Measurements from ENCODE around the gene DCXR. TPM values are rescaled to one million over a fixed set of nuclear protein-coding genes. Genes with fewer than 3 reads are reported as not detected.

DCXR gene
- total RNA-seq, 1 experiment from 2014 or later = 87.8 TPM

GRCh38 chr17:82036634-82037091 is 834 bp downstream of the DCXR start:
- no peak for DNase-seq
- CTCF ChIA-PET = interaction anchor here (0.8 kb wide), 1 partner anchor 30 kb away, joined by 3 read pairs; no protein-coding TSS in a partner anchor
- peaks cover 30% of the 10 kb centered on the region for H3K36me3 Mint-ChIP-seq (ENCODE audit: insufficient read depth, unreplicated experiment)
- TF ChIP-seq CTCF (IDR thresholded peaks at IDR 0.05; ENCODE audit: unreplicated experiment) = no peak
- no peak overlapping the region for H3K27ac Mint-ChIP-seq (ENCODE audit: unreplicated experiment)
- H3K4me1 Mint-ChIP-seq (ENCODE audit: low read depth, unreplicated experiment) = peaks cover 7% of the 10 kb centered on the region
- no peaks in the 10 kb centered on the region for H3K9me3 Mint-ChIP-seq (ENCODE audit: low read depth, unreplicated experiment)
- intact Hi-C loops (cut with micrococcal nuclease; ENCODE audit: unreplicated experiment) = no loop called here
- H3K4me3 Mint-ChIP-seq (ENCODE audit: low read depth, unreplicated experiment) = peak overlapping the region; percentile 86
- no TSS peak for BruUV-seq (replicated peaks)
- no peaks in the 10 kb centered on the region for H3K27me3 Mint-ChIP-seq (ENCODE audit: unreplicated experiment)

DNA sequence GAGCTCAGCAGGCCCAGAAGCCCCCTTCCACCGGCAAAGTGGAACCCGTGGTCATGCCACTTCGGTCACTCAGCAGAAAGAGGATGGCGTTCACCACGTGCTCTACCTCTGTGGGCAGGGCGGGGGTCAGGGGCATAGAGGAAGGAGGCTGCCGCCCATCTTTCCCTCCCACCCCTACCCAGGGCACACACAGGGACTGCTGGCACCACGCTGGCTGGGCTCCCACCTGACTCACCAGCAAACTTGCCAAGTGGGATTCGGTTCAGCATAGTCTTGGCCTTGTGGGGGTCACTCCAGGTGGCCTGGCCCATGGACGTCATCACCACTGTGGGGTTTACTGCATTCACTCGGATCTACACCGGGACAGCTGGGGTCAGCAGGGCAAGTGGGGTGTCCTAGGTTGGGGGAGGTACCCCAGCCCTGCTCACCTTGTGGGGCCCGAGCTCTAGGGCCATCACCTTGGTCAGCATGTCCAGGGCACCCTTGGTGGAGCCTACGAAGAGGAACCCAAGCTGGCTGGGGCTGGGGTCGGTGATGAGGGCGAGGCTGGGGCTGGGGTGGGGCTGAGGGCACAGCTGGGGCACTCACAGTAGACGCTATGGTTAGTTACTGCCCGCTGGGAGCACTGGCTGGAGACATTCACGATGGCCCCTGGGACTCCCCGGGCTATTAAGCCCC is 1.4 kb downstream of the DCXR start:
- intact Hi-C loops (cut with micrococcal nuclease; ENCODE audit: unreplicated experiment) = no loop called here
- TF ChIP-seq CTCF (IDR thresholded peaks at IDR 0.05; ENCODE audit: unreplicated experiment) = no peak
- H3K4me3 Mint-ChIP-seq (ENCODE audit: low read depth, unreplicated experiment) = peak overlapping the region; percentile 86
- DNase-seq = no peak
- H3K36me3 Mint-ChIP-seq (ENCODE audit: insufficient read depth, unreplicated experiment) = peaks cover 30% of the 10 kb centered on the region
- no peaks in the 10 kb centered on the region for H3K27me3 Mint-ChIP-seq (ENCODE audit: unreplicated experiment)
- H3K9me3 Mint-ChIP-seq (ENCODE audit: low read depth, unreplicated experiment) = no peaks in the 10 kb centered on the region
- no peak overlapping the region for H3K27ac Mint-ChIP-seq (ENCODE audit: unreplicated experiment)
- BruUV-seq (replicated peaks) = TSS peak; percentile 84
- peaks cover 7% of the 10 kb centered on the region for H3K4me1 Mint-ChIP-seq (ENCODE audit: low read depth, unreplicated experiment)
- CTCF ChIA-PET = interaction anchor here (0.8 kb wide), 1 partner anchor 31 kb away, joined by 3 read pairs; no protein-coding TSS in a partner anchor

DNA sequence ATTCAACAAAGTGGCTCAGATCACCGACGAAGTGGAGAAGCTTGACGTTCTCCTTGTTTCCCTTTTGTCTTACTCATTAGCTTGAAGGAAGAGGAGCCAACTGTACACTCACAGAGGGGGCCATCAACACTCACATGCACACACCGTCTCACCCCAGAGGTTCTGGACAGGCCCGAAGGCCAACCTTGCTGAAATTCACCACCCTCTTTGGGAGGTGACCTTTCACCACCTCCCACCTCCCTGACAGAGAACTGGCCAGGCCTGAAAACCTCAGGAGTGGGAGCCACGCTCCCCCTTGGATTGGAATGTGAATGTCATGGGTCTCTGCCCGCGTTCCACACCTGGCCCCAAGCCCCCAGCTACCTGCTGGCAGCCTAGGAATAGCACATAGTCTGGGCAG is 2.0 kb downstream of the DCXR start:
- Mint-ChIP-seq H3K36me3 (ENCODE audit: insufficient read depth, unreplicated experiment) (peaks cover 30% of the 10 kb centered on the region), H3K4me1 (ENCODE audit: low read depth, unreplicated experiment) (peaks cover 7% of the 10 kb centered on the region), H3K9me3 (ENCODE audit: low read depth, unreplicated experiment) (no peaks in the 10 kb centered on the region), H3K27me3 (ENCODE audit: unreplicated experiment) (no peaks in the 10 kb centered on the region), H3K27ac (ENCODE audit: unreplicated experiment) (no peak overlapping the region), H3K4me3 (ENCODE audit: low read depth, unreplicated experiment) (peak overlapping the region; percentile 86)
- TF ChIP-seq CTCF (IDR thresholded peaks at IDR 0.05; ENCODE audit: unreplicated experiment) = no peak
- CTCF ChIA-PET = interaction anchor here (0.6 kb wide), 1 partner anchor 31 kb away, joined by 3 read pairs; no protein-coding TSS in a partner anchor
- no peak for DNase-seq
- no TSS peak for BruUV-seq (replicated peaks)
- intact Hi-C loops (cut with micrococcal nuclease; ENCODE audit: unreplicated experiment) = no loop called here

GRCh38 chr17:82034371-82035011 is 3.0 kb downstream of the DCXR start:
- no TSS peak for BruUV-seq (replicated peaks)
- H3K4me3 Mint-ChIP-seq (ENCODE audit: low read depth, unreplicated experiment) = no peak overlapping the region

More at GRCh38 chr17:82034371-82035011, 3.0 kb downstream of the DCXR start:
- peaks cover 35% of the 10 kb centered on the region for H3K36me3 Mint-ChIP-seq (ENCODE audit: insufficient read depth, unreplicated experiment)
- peaks cover 7% of the 10 kb centered on the region for H3K4me1 Mint-ChIP-seq (ENCODE audit: low read depth, unreplicated experiment)
- no peak for DNase-seq
- H3K27me3 Mint-ChIP-seq (ENCODE audit: unreplicated experiment) = no peaks in the 10 kb centered on the region
- H3K27ac Mint-ChIP-seq (ENCODE audit: unreplicated experiment) = no peak overlapping the region
- CTCF ChIA-PET = no interaction called here
- intact Hi-C loops (cut with micrococcal nuclease; ENCODE audit: unreplicated experiment) = no loop called here
- H3K9me3 Mint-ChIP-seq (ENCODE audit: low read depth, unreplicated experiment) = no peaks in the 10 kb centered on the region
- no peak for TF ChIP-seq CTCF (IDR thresholded peaks at IDR 0.05; ENCODE audit: unreplicated experiment)
